IMR-90 (cell line): ENCODE results near the gene CXCL6. TPM values are rescaled to one million over a fixed set of nuclear protein-coding genes. Genes with fewer than 3 reads are reported as not detected.

Source experiments
- ATAC-seq: fragments of 200-7000 bp; cut with Tn5 transposase; 2 replicates; pipeline ENCODE4 v1.9.1; 2020; ENCODE audit warnings: low read depth, mild to moderate bottlenecking, moderate library complexity
- BruUV-seq: library from RNA; stranded (reverse); fragments of 400-500 nt; replicated peaks from 2 replicates; lab custom pipeline; 2021; lab: Mats Ljungman, UMichigan
- CTCF ChIA-PET: fragments of 300-600 bp; formaldehyde crosslinking; extraction: SDS; loops from one replicate; lab custom pipeline; 2021; ENCODE audit warnings: antibody characterized with exemption; lab: Yijun Ruan, JAX
- POLR2A ChIA-PET: fragments of 300-600 bp; sonication (Branson Sonifier 250); formaldehyde crosslinking; loops from one replicate; lab custom pipeline; 2022; ENCODE audit warnings: antibody characterized with exemption; ENCODE audit not compliant: unreplicated experiment; lab: Charles Lee
- DNase-seq: peaks from one replicate; pipeline ENCODE4 v3.0.0; 2013
- H2AFZ ChIP-seq: replicated peaks from 2 replicates; pipeline ENCODE3; 2013; ENCODE audit warnings: low read length, mild to moderate bottlenecking; ENCODE audit not compliant: poor library complexity
- H2AK5ac ChIP-seq: 2 replicates; pipeline ENCODE4 v1.6.1; 2013; ENCODE audit warnings: low read depth, low read length, inconsistent platforms
- H2AK9ac ChIP-seq: replicated peaks from 2 replicates; pipeline ENCODE3; 2013; ENCODE audit warnings: mild to moderate bottlenecking, low read depth, low read length, moderate library complexity; ENCODE audit not compliant: poor library complexity
- H2BK120ac ChIP-seq: 2 replicates; pipeline ENCODE4 v1.6.1; 2013; ENCODE audit warnings: low read depth, low read length, inconsistent platforms
- H2BK15ac ChIP-seq: 3 replicates; pipeline ENCODE4 v1.6.1; 2013; ENCODE audit warnings: low read depth, low read length, inconsistent platforms
- H2BK20ac ChIP-seq: 2 replicates; pipeline ENCODE4 v1.6.1; 2013; ENCODE audit warnings: low read depth, mild to moderate bottlenecking, inconsistent platforms, low read length, moderate library complexity
- H2BK5ac ChIP-seq: 2 replicates; pipeline ENCODE4 v1.6.1; 2013; ENCODE audit warnings: mild to moderate bottlenecking, low read depth, low read length, inconsistent platforms; ENCODE audit not compliant: poor library complexity, severe bottlenecking
- H3K14ac ChIP-seq: replicated peaks from 2 replicates; pipeline ENCODE4 v1.6.1; 2013; ENCODE audit warnings: low read depth, low read length, inconsistent platforms
- H3K18ac ChIP-seq: 2 replicates; pipeline ENCODE4 v1.6.1; 2013; ENCODE audit warnings: low read depth, low read length, control low read depth
- H3K23ac ChIP-seq: 2 replicates; pipeline ENCODE4 v1.6.1; 2013; ENCODE audit warnings: low read depth, low read length, inconsistent platforms
- H3K27ac ChIP-seq: 2 replicates; pipeline ENCODE4 v1.5.1; 2013; ENCODE audit warnings: mild to moderate bottlenecking, control low read depth, low read length; ENCODE audit not compliant: insufficient read depth
- H3K27me3 ChIP-seq: 2 replicates; pipeline ENCODE4 v1.6.1; 2013; ENCODE audit warnings: low read length; ENCODE audit not compliant: control insufficient read depth, insufficient read depth
- H3K36me3 ChIP-seq: 2 replicates; pipeline ENCODE4 v1.6.1; 2013; ENCODE audit warnings: low read length, mixed read lengths; ENCODE audit not compliant: control insufficient read depth, insufficient read depth
- H3K4ac ChIP-seq: 2 replicates; pipeline ENCODE4 v1.6.1; 2013; ENCODE audit warnings: low read depth, low read length, inconsistent platforms
- H3K4me1 ChIP-seq: 2 replicates; pipeline ENCODE4 v1.6.1; 2013; ENCODE audit warnings: low read length, mixed read lengths; ENCODE audit not compliant: control insufficient read depth, insufficient read depth
- H3K4me2 ChIP-seq: 2 replicates; pipeline ENCODE4 v1.6.1; 2013; ENCODE audit warnings: low read depth, mild to moderate bottlenecking, control low read depth, low read length, moderate library complexity
- H3K4me3 ChIP-seq: 2 replicates; pipeline ENCODE4 v1.5.1; 2013; ENCODE audit warnings: low read depth, mild to moderate bottlenecking, control low read depth, low read length, moderate library complexity; ENCODE audit not compliant: insufficient read depth
- H3K56ac ChIP-seq: 2 replicates; pipeline ENCODE4 v1.6.1; 2013; ENCODE audit warnings: low read length, inconsistent platforms; ENCODE audit not compliant: insufficient read depth; ENCODE audit errors: extremely low read depth
- H3K79me1 ChIP-seq, 2 experiments: 2 replicates each; pipeline ENCODE4 v1.6.1; 2013; ENCODE audit warnings: low read length in 2 of 2, inconsistent platforms in 1 of 2, low read depth in 1 of 2
- H3K9ac ChIP-seq: 2 replicates; pipeline ENCODE4 v1.6.1; 2013; ENCODE audit warnings: low read depth, low read length, control low read depth
- H3K9me1 ChIP-seq: 2 replicates; pipeline ENCODE4 v1.6.1; 2013; ENCODE audit warnings: low read length, inconsistent platforms; ENCODE audit not compliant: insufficient read depth
- H3K9me3 ChIP-seq: 2 replicates; pipeline ENCODE4 v1.6.1; 2013; ENCODE audit warnings: low read length; ENCODE audit not compliant: control insufficient read depth, insufficient read depth
- H4K20me1 ChIP-seq: 2 replicates; pipeline ENCODE4 v1.6.1; 2013; ENCODE audit warnings: low read length, inconsistent platforms; ENCODE audit not compliant: insufficient read depth
- H4K5ac ChIP-seq: 2 replicates; pipeline ENCODE4 v1.6.1; 2013; ENCODE audit warnings: mild to moderate bottlenecking, low read depth, low read length, control low read depth
- H4K8ac ChIP-seq, 2 experiments: 2 replicates each; pipeline ENCODE4 v1.6.1; 2013; ENCODE audit warnings: low read depth in 2 of 2, low read length in 2 of 2, control low read depth in 1 of 2, inconsistent platforms in 1 of 2
- H4K91ac ChIP-seq: 2 replicates; pipeline ENCODE4 v1.6.1; 2013; ENCODE audit warnings: low read depth, low read length, inconsistent platforms; ENCODE audit not compliant: insufficient read depth
- MAFK ChIP-seq: IDR thresholded peaks from 2 replicates; pipeline ENCODE4 v1.6.1; 2012; ENCODE audit warnings: low read depth, low read length, improper control_type of control experiment
- RCOR1 ChIP-seq: IDR thresholded peaks from 2 replicates; pipeline ENCODE4 v1.6.1; 2012; ENCODE audit warnings: mild to moderate bottlenecking, low read length, improper control_type of control experiment; ENCODE audit not compliant: insufficient replicate concordance
- WGBS, 2 experiments: methylation state at CpG; one replicate each; pipeline versions ENCODE4 v1.1.5 to v1.1.7; 2013; ENCODE audit warnings: missing lambda C conversion rate in 2 of 2; ENCODE audit not compliant: insufficient read length in 1 of 2; ENCODE audit errors: extremely low coverage in 2 of 2; 5-methylcytosine and 5-hydroxymethylcytosine counted together
- dilution Hi-C: fragments of 300-500 bp; cut with HindIII; formaldehyde crosslinking; loops from one replicate; pipeline ENCODE4 v1.14.3; 2018; ENCODE audit warnings: low sequenced_read_pairs; ENCODE audit not compliant: unreplicated experiment
- in situ Hi-C: fragments of 300-500 bp; cut with MboI; formaldehyde crosslinking; loops from 3 replicates; pipeline ENCODE4 v1.14.3; 2019; ENCODE audit warnings: low sequenced_read_pairs, inconsistent platforms, mixed read lengths
- intact Hi-C: fragments of 100-400 bp; cut with micrococcal nuclease; formaldehyde crosslinking; loops from 2 replicates; pipeline ENCODE4 v1.10.0; 2022
- polyA plus RNA-seq, 3 experiments: library from polyadenylated mRNA; depleted of rRNA; stranded (reverse); fragments of >200 nt; gene quantifications; 2 replicates each; pipeline ENCODE4 v1.2.3, GENCODE V29; 2012; ENCODE audit warnings: low replicate concordance in 1 of 3
- total RNA-seq: library from RNA; depleted of rRNA; stranded (reverse); fragments of >200 nt; gene quantifications from 2 replicates; pipeline ENCODE4 v1.2.3, GENCODE V29; 2012

Gene CXCL6
- total and polyA plus RNA-seq, 2 of the 4 experiments (the other 2 are of a cell fraction) = not detected

DNA sequence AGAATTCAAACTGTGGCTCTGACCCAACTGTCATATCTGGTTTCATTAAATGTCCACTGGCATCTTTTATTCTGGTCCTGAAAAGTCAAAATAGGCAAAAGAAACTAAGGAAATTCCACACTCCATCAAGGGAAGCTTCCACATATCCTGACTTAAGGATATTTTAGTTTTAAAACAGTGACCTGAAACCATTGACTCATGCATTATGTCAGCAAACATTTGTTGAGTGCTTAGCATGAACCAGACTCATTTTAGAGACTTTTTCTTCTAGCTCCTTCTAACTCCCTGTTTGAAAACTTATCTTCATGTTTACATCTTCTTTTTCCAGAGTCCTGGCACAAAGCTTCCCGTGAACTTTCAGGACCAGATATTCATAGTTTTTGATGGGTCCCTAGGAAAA lies 25.8 kb downstream of the CXCL6 start:
- ATAC-seq = peak; percentile 62
- in situ Hi-C loops = no loop called here
- CTCF ChIA-PET = interaction anchor here (1.1 kb wide), 1 partner anchor 288 kb away, joined by 5 read pairs; no protein-coding TSS in a partner anchor

More for the DNA sequence above, 25.8 kb downstream of the CXCL6 start:
- no peak overlapping the region for H2BK20ac ChIP-seq
- H3K23ac ChIP-seq = no peak overlapping the region
- H3K56ac ChIP-seq = no peak overlapping the region
- POLR2A ChIA-PET = no interaction called here
- H2BK5ac ChIP-seq = no peak overlapping the region
- intact Hi-C loops = loop anchor here (10.0 kb wide), 2 partner anchors 172 to 272 kb away; partner anchors contain the start of gene CXCL3
- no peak overlapping the region for H2AFZ ChIP-seq
- peaks cover 2% of the 10 kb centered on the region for H3K9me1 ChIP-seq
- peak overlapping the region; percentile 42; the same call in 1 of the 2 replicates for H2BK120ac ChIP-seq
- no peaks in the 10 kb centered on the region for H4K20me1 ChIP-seq
- WGBS, 2 experiments = no CpG with 5 or more reads among the region's 1 CpG
- H3K4me3 ChIP-seq = no peak overlapping the region
- BruUV-seq = no TSS peak
- no peak overlapping the region for H3K9ac ChIP-seq
- H4K91ac ChIP-seq = 0 out of 2 replicates have a peak overlapping the region, but pooled peaks have one; percentile 23
- H2BK15ac ChIP-seq = 0 out of 3 replicates have a peak overlapping the region, but pooled peaks have one; percentile 8
- H4K8ac ChIP-seq = no peak overlapping the region
- H3K4me2 ChIP-seq = peak overlapping the region; percentile 35; the same call in 1 of the 2 replicates
- H3K36me3 ChIP-seq = no peaks in the 10 kb centered on the region
- TF ChIP-seq RCOR1 (no peak), MAFK (peak; percentile 14; the same call in 1 of the 2 replicates)
- dilution Hi-C loops = no loop called here
- H2AK9ac ChIP-seq = no peak overlapping the region
- 0 out of 2 replicates have a peak overlapping the region, but pooled peaks have one; percentile 56 for H2AK5ac ChIP-seq
- H3K14ac ChIP-seq = no peak overlapping the region
- DNase-seq = peak; percentile 80
- H4K5ac ChIP-seq = peak overlapping the region; percentile 62; the same call in 1 of the 2 replicates
- H3K9me3 ChIP-seq = no peaks in the 10 kb centered on the region; the same call in 1 of the 2 replicates
- no peak overlapping the region for H3K27ac ChIP-seq
- no peak overlapping the region for H3K4ac ChIP-seq
- H3K18ac ChIP-seq = peak overlapping the region; percentile 67
- H3K27me3 ChIP-seq = peaks cover 20% of the 10 kb centered on the region
- H3K4me1 ChIP-seq = peaks cover 11% of the 10 kb centered on the region
- no peaks in the 10 kb centered on the region for H3K79me1 ChIP-seq
